GM23338 (cell line): ENCODE data around the gene USP6NL. TPM values are rescaled to one million over a fixed set of nuclear protein-coding genes. Genes with fewer than 3 reads are reported as not detected.

Experiments
- ATAC-seq: fragments of 200-7000 bp; cut with Tn5 transposase; 3 replicates; pipeline ENCODE4 v1.9.1; 2020
- DNase-seq: peaks from one replicate; pipeline ENCODE4 v3.0.0-alpha.2; 2015; ENCODE audit warnings: low spot score
- H2AFZ ChIP-seq: fragments of 200-600 bp; sonication (generic); 2 replicates; pipeline ENCODE4 v1.8.0; 2016; ENCODE audit warnings: antibody characterized with exemption, mild to moderate bottlenecking, moderate library complexity
- H3F3A ChIP-seq: fragments of 200-600 bp; sonication (generic); replicated peaks from 2 replicates; pipeline ENCODE4 v1.8.0; 2017; ENCODE audit warnings: antibody characterized with exemption, mixed run types, low read depth
- H3K27ac ChIP-seq: fragments of 200-600 bp; sonication (generic); 2 replicates; pipeline ENCODE4 v1.6.1; 2016; ENCODE audit warnings: low read depth
- H3K27me3 ChIP-seq: fragments of 200-600 bp; sonication (generic); 2 replicates; pipeline ENCODE4 v1.8.0; 2016; ENCODE audit warnings: mild to moderate bottlenecking, mixed run types, moderate library complexity; ENCODE audit not compliant: insufficient read depth
- H3K36me3 ChIP-seq: fragments of 200-600 bp; sonication (generic); 2 replicates; pipeline ENCODE4 v1.8.0; 2016; ENCODE audit warnings: mild to moderate bottlenecking; ENCODE audit not compliant: insufficient read depth
- H3K4me1 ChIP-seq: fragments of 200-600 bp; sonication (generic); 2 replicates; pipeline ENCODE4 v1.8.0; 2016; ENCODE audit warnings: mild to moderate bottlenecking, moderate library complexity; ENCODE audit not compliant: insufficient read depth
- H3K4me2 ChIP-seq: fragments of 200-600 bp; sonication (generic); 2 replicates; pipeline ENCODE4 v1.7.1; 2017; ENCODE audit warnings: mixed run types
- H3K4me3 ChIP-seq: fragments of 200-600 bp; sonication (generic); 2 replicates; pipeline ENCODE4 v1.6.1; 2016; ENCODE audit warnings: mixed run types
- H3K79me2 ChIP-seq: fragments of 200-600 bp; sonication (generic); replicated peaks from 2 replicates; pipeline ENCODE4 v1.8.0; 2017; ENCODE audit warnings: mild to moderate bottlenecking; ENCODE audit not compliant: insufficient read depth
- H3K9me2 ChIP-seq: fragments of 200-600 bp; sonication (generic); 2 replicates; pipeline ENCODE4 v1.8.0; 2017; ENCODE audit not compliant: insufficient read depth
- H4K20me1 ChIP-seq: fragments of 200-600 bp; sonication (generic); replicated peaks from 2 replicates; pipeline ENCODE4 v1.8.0; 2017; ENCODE audit warnings: mild to moderate bottlenecking; ENCODE audit not compliant: insufficient read depth
- H3K27ac Mint-ChIP-seq: 2 replicates; pipeline ENCODE4 v1.8.0; 2020; ENCODE audit warnings: inconsistent platforms, mild to moderate bottlenecking, moderate library complexity, mixed read lengths
- H3K27me3 Mint-ChIP-seq: 3 replicates; pipeline ENCODE4 v1.8.0; 2022; ENCODE audit warnings: low read depth, mild to moderate bottlenecking, moderate library complexity, mixed read lengths, inconsistent platforms; ENCODE audit not compliant: insufficient read depth, poor library complexity
- H3K36me3 Mint-ChIP-seq: 3 replicates; pipeline ENCODE4 v1.8.0; 2021; ENCODE audit warnings: low read depth, mild to moderate bottlenecking, inconsistent platforms, moderate library complexity, mixed read lengths
- H3K4me1 Mint-ChIP-seq: 3 replicates; pipeline ENCODE4 v1.8.0; 2020; ENCODE audit warnings: mild to moderate bottlenecking, inconsistent platforms, mixed read lengths
- H3K4me3 Mint-ChIP-seq: 3 replicates; pipeline ENCODE4 v1.8.0; 2021; ENCODE audit warnings: moderate library complexity, mild to moderate bottlenecking, inconsistent platforms, mixed read lengths
- H3K9me3 Mint-ChIP-seq: 3 replicates; pipeline ENCODE4 v1.8.0; 2020; ENCODE audit warnings: moderate library complexity, mild to moderate bottlenecking, inconsistent platforms, mixed read lengths
- CREB1 ChIP-seq: fragments of 250-450 bp; sonication (Bioruptor Pico); IDR thresholded peaks from 2 replicates; pipeline ENCODE4 v1.5.0; 2020; ENCODE audit warnings: low read depth, mild to moderate bottlenecking, moderate library complexity
- CTCF ChIP-seq, 2 experiments: fragments of 200-600 bp in 1 of 2; sonication (generic) in 1 of 2; conservative IDR thresholded peaks; 2 replicates each; pipeline versions ENCODE4 v1.5.1 to v1.6.1; 2016 to 2017; ENCODE audit warnings: antibody characterized with exemption in 2 of 2, low read depth in 2 of 2, mild to moderate bottlenecking in 2 of 2, moderate library complexity in 1 of 2
- ETS1 ChIP-seq: IDR thresholded peaks from 2 replicates; pipeline ENCODE4 v1.6.1; 2016; ENCODE audit warnings: antibody characterized with exemption
- EZH2 ChIP-seq: fragments of 200-600 bp; sonication (generic); IDR thresholded peaks from one replicate; pipeline ENCODE4 v1.8.0; 2017; ENCODE audit warnings: antibody characterized with exemption, mild to moderate bottlenecking, low read depth; ENCODE audit not compliant: unreplicated experiment
- EZH2phosphoT487 ChIP-seq: fragments of 200-600 bp; sonication (generic); IDR thresholded peaks from one replicate; pipeline ENCODE4 v1.8.1; 2018; ENCODE audit warnings: antibody characterized with exemption; ENCODE audit not compliant: unreplicated experiment
- JUNB ChIP-seq: IDR thresholded peaks from one replicate; pipeline ENCODE4 v1.6.1; 2016; ENCODE audit warnings: antibody characterized with exemption; ENCODE audit not compliant: unreplicated experiment
- NANOG ChIP-seq: IDR thresholded peaks from 2 replicates; pipeline ENCODE4 v1.6.1; 2016; ENCODE audit warnings: antibody characterized with exemption, borderline replicate concordance
- REST ChIP-seq: IDR thresholded peaks from one replicate; pipeline ENCODE4 v1.6.1; 2018; ENCODE audit warnings: antibody characterized with exemption; ENCODE audit not compliant: unreplicated experiment
- STAT1 ChIP-seq: IDR thresholded peaks from one replicate; pipeline ENCODE4 v1.6.1; 2016; ENCODE audit warnings: antibody characterized with exemption; ENCODE audit not compliant: unreplicated experiment
- ZNF114 ChIP-seq: fragments of 250-450 bp; sonication (Bioruptor Pico); IDR thresholded peaks from 2 replicates; pipeline ENCODE4 v1.5.0; 2020; ENCODE audit warnings: mild to moderate bottlenecking, moderate library complexity
- ZNF462 ChIP-seq: fragments of 250-450 bp; sonication (Bioruptor Pico); IDR thresholded peaks from 2 replicates; pipeline ENCODE4 v1.5.0; 2020; ENCODE audit warnings: mild to moderate bottlenecking, moderate library complexity
- polyA plus RNA-seq: library from polyadenylated mRNA; unstranded; fragments of >200 nt; fragmentation: Nextera tagmentation; extraction: Ambion mirVana; gene quantifications from 2 replicates; pipeline ENCODE4 v1.2.1, GENCODE V29; 2016
- total RNA-seq: library from RNA; depleted of rRNA; stranded (reverse); fragments of >200 nt; shearing (Covaris generic); gene quantifications from 2 replicates; pipeline ENCODE4 v1.2.3, GENCODE V29; 2014

Gene USP6NL
- total and polyA plus RNA-seq, 2 experiments from 2014 or later = 8.1 to 29.7 TPM

GRCh38 chr10:11616021-11616420, 4.6 kb upstream of the USP6NL start (continued):
- TF ChIP-seq EZH2 (no peak), ZNF114 (CRISPR knock-in tag) (no peak), REST (no peak), STAT1 (no peak), ETS1 (no peak), CTCF (conservative IDR thresholded peaks at IDR 0.05; ENCODE audit: low read depth in 2 of 2) (no peak)

- 0 out of 2 replicates have a peak, but pooled peaks cover 6% of the 10 kb centered on the region for H3K27me3 ChIP-seq
- no peak overlapping the region for H3K4me2 ChIP-seq
- TF ChIP-seq ZNF462 (CRISPR knock-in tag) (no peak), EZH2 (no peak), JUNB (no peak), STAT1 (no peak), ETS1 (no peak), NANOG (no peak), ZNF114 (CRISPR knock-in tag) (no peak), EZH2phosphoT487 (no peak), CREB1 (CRISPR knock-in tag) (no peak)
These were observed 3.9 kb upstream of the USP6NL start for GRCh38 chr10:11615396-11615795.

More at GRCh38 chr10:11615396-11615795, 3.9 kb upstream of the USP6NL start:
- Histone ChIP-seq H3K9me2 (no peaks in the 10 kb centered on the region), H2AFZ (no peak overlapping the region), H3K27ac (no peak overlapping the region), H3K4me1 (peaks cover 5% of the 10 kb centered on the region), H3K4me3 (no peak overlapping the region), H3K79me2 (peaks cover 4% of the 10 kb centered on the region), H3F3A (0 out of 2 replicates have a peak, but pooled peaks cover 3% of the 10 kb centered on the region), H4K20me1 (no peaks in the 10 kb centered on the region), H3K36me3 (no peaks in the 10 kb centered on the region)
- DNase-seq (no peak), ATAC-seq (no peak)
- no peak overlapping the region for H3K4me3 Mint-ChIP-seq
- no peaks in the 10 kb centered on the region for H3K9me3 Mint-ChIP-seq
- H3K27ac Mint-ChIP-seq = no peak overlapping the region
- H3K36me3 Mint-ChIP-seq = no peaks in the 10 kb centered on the region; the same call in 2 of the 3 replicates
- no peaks in the 10 kb centered on the region for H3K27me3 Mint-ChIP-seq
- peaks cover 11% of the 10 kb centered on the region for H3K4me1 Mint-ChIP-seq
